HEK293 (cell line): ENCODE results near the gene HNRNPC.

Experiments
- CTCF ChIA-PET: fragments of 350-600 bp; formaldehyde crosslinking; extraction: SDS; loops from one replicate; lab custom pipeline; 2021; ENCODE audit warnings: antibody characterized with exemption; lab: Yijun Ruan, JAX
- POLR2A ChIA-PET: fragments of 300-600 bp; formaldehyde crosslinking; extraction: SDS; loops from one replicate; lab custom pipeline; 2020; ENCODE audit warnings: antibody characterized with exemption, inconsistent platforms; lab: Yijun Ruan, JAX
- H3K27ac ChIP-seq: fragments of 200-500 bp; sonication (Bioruptor generic); 2 replicates; pipeline ENCODE4 v1.5.1; 2014; ENCODE audit warnings: low read depth, low read length, control low read depth, inconsistent platforms; ENCODE audit errors: extremely low read depth
- H3K36me3 ChIP-seq, 2 experiments: fragments of 200-500 bp in 1 of 2; sonication (Bioruptor generic) in 1 of 2; 1 replicate in 1 of 2; 2 replicates in 1 of 2; pipeline ENCODE4 v1.5.1; 2014 to 2017; ENCODE audit warnings: inconsistent platforms in 2 of 2, low read length in 2 of 2; ENCODE audit not compliant: control insufficient read depth in 2 of 2, insufficient read depth in 1 of 2
- H3K4me1 ChIP-seq: fragments of 200-500 bp; sonication (Bioruptor generic); 2 replicates; pipeline ENCODE4 v1.5.1; 2014; ENCODE audit warnings: mild to moderate bottlenecking, low read length, inconsistent platforms; ENCODE audit not compliant: control insufficient read depth, insufficient read depth
- H3K4me3 ChIP-seq: 2 replicates; pipeline ENCODE4 v1.5.1; 2011; ENCODE audit warnings: low read depth, mild to moderate bottlenecking, control low read depth, low read length, moderate library complexity
- H3K9me3 ChIP-seq: fragments of 200-500 bp; sonication (Bioruptor generic); 2 replicates; pipeline ENCODE4 v1.5.1; 2014; ENCODE audit warnings: low read depth, low read length, inconsistent platforms; ENCODE audit not compliant: control insufficient read depth, insufficient read depth
- GLI2 ChIP-seq: fragments of 450-650 bp; formaldehyde crosslinking; IDR thresholded peaks from 2 replicates; pipeline ENCODE4; 2017; ENCODE audit warnings: missing biosample characterization, missing genetic modification characterization, low read depth, borderline replicate concordance
- GLIS1 ChIP-seq: fragments of 450-650 bp; formaldehyde crosslinking; IDR thresholded peaks from 2 replicates; pipeline ENCODE4 v1.5.1; 2016; ENCODE audit warnings: missing biosample characterization, missing genetic modification characterization
- IKZF3 ChIP-seq: fragments of 450-650 bp; IDR thresholded peaks from 2 replicates; pipeline ENCODE4 v1.5.0; 2018; ENCODE audit warnings: missing biosample characterization, mild to moderate bottlenecking, missing genetic modification characterization, moderate library complexity
- KLF9 ChIP-seq: fragments of 450-650 bp; formaldehyde crosslinking; IDR thresholded peaks from 2 replicates; pipeline ENCODE4 v1.5.1; 2016; ENCODE audit warnings: missing biosample characterization, missing genetic modification characterization, low read depth
- ZNF121 ChIP-seq: fragments of 450-650 bp; formaldehyde crosslinking; IDR thresholded peaks from 2 replicates; pipeline ENCODE4 v1.5.1; 2016; ENCODE audit warnings: missing biosample characterization, missing genetic modification characterization
- ZNF24 ChIP-seq: fragments of 450-650 bp; formaldehyde crosslinking; IDR thresholded peaks from 2 replicates; pipeline ENCODE4 v1.5.1; 2016; ENCODE audit warnings: missing biosample characterization, missing genetic modification characterization
- ZNF274 ChIP-seq, 2 experiments: fragments of 200-500 bp in 1 of 2; fragments of 450-650 bp in 1 of 2; sonication (Bioruptor generic) in 1 of 2; formaldehyde crosslinking in 1 of 2; IDR thresholded peaks; 2 replicates each; pipeline versions ENCODE4 v1.5.1 to v1.6.1; 2014 to 2016; ENCODE audit warnings: borderline replicate concordance in 1 of 2, inconsistent platforms in 1 of 2, low read length in 1 of 2, missing biosample characterization in 1 of 2, missing genetic modification characterization in 1 of 2
- ZNF350 ChIP-seq: fragments of 450-650 bp; formaldehyde crosslinking; IDR thresholded peaks from 2 replicates; pipeline ENCODE4 v1.5.0; 2017; ENCODE audit warnings: missing biosample characterization, mild to moderate bottlenecking, missing genetic modification characterization
- ZNF521 ChIP-seq: fragments of 450-650 bp; formaldehyde crosslinking; IDR thresholded peaks from 2 replicates; pipeline ENCODE4 v1.5.1; 2017; ENCODE audit warnings: missing biosample characterization, mild to moderate bottlenecking, missing genetic modification characterization
- ZNF600 ChIP-seq: fragments of 450-650 bp; formaldehyde crosslinking; IDR thresholded peaks from 2 replicates; pipeline ENCODE4 v1.5.1; 2016; ENCODE audit warnings: missing biosample characterization, missing genetic modification characterization
- ZNF747 ChIP-seq: fragments of 450-650 bp; formaldehyde crosslinking; IDR thresholded peaks from 2 replicates; pipeline ENCODE4 v1.5.1; 2016; ENCODE audit warnings: missing biosample characterization, missing genetic modification characterization
- ZNF777 ChIP-seq: fragments of 450-650 bp; formaldehyde crosslinking; IDR thresholded peaks from 2 replicates; pipeline ENCODE4 v1.5.1; 2017; ENCODE audit warnings: missing biosample characterization, missing genetic modification characterization, borderline replicate concordance
- ZNF792 ChIP-seq: fragments of 450-650 bp; formaldehyde crosslinking; IDR thresholded peaks from 2 replicates; pipeline ENCODE4 v1.5.1; 2016; ENCODE audit warnings: missing biosample characterization, missing genetic modification characterization
- TF ChIP-seq, protein P1 (sequence below): fragments of 450-650 bp; formaldehyde crosslinking; IDR thresholded peaks from 2 replicates; pipeline ENCODE4 v1.5.1; 2016; ENCODE audit warnings: missing biosample characterization, missing genetic modification characterization

HNRNPC gene

GRCh38 chr14:21203470-21204166 is 65.6 kb downstream of the HNRNPC start:
- Histone ChIP-seq H3K9me3 (no peaks in the 10 kb centered on the region), H3K27ac (no peak overlapping the region), H3K4me3 (no peak overlapping the region), H3K36me3 (peaks cover 23 to 65% of the 10 kb centered on the region in 2 experiments), H3K4me1 (no peaks in the 10 kb centered on the region)
- TF ChIP-seq ZNF350 (tag by site-specific recombination), result no peak
- TF ChIP-seq GLIS1, result 0 out of 2 replicates have a peak, but pooled peaks have one; percentile 7
- TF ChIP-seq, protein P1, sequence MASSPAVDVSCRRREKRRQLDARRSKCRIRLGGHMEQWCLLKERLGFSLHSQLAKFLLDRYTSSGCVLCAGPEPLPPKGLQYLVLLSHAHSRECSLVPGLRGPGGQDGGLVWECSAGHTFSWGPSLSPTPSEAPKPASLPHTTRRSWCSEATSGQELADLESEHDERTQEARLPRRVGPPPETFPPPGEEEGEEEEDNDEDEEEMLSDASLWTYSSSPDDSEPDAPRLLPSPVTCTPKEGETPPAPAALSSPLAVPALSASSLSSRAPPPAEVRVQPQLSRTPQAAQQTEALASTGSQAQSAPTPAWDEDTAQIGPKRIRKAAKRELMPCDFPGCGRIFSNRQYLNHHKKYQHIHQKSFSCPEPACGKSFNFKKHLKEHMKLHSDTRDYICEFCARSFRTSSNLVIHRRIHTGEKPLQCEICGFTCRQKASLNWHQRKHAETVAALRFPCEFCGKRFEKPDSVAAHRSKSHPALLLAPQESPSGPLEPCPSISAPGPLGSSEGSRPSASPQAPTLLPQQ (tag by site-specific recombination), result no peak
- 0 out of 2 replicates have a peak, but pooled peaks have one; percentile 32 for TF ChIP-seq ZNF600 (tag by site-specific recombination)
- no peak for TF ChIP-seq ZNF777
- ChIA-PET POLR2A (no interaction called here), CTCF (interaction anchor here (0.6 to 1.7 kb wide), 3 partner anchors 11 to 136 kb away, joined by 3 to 4 read pairs (median 3); no protein-coding TSS in a partner anchor)

GRCh38 chr14:21202463-21203358 is 66.5 kb downstream of the HNRNPC start:
- Histone ChIP-seq H3K4me1 (no peaks in the 10 kb centered on the region), H3K27ac (no peak overlapping the region), H3K36me3 (peaks cover 16 to 56% of the 10 kb centered on the region in 2 experiments), H3K4me3 (no peak overlapping the region), H3K9me3 (no peaks in the 10 kb centered on the region)
- ChIA-PET CTCF (interaction anchor here (0.7 to 1.7 kb wide), 2 partner anchors 10 to 96 kb away, joined by 3 to 4 read pairs; no protein-coding TSS in a partner anchor), POLR2A (no interaction called here)
- TF ChIP-seq ZNF792 (tag by site-specific recombination) (no peak), ZNF274 (IDR thresholded peaks at IDR 0.05; ENCODE audit: low read length) (no peak), ZNF274 (tag by site-specific recombination; IDR thresholded peaks at IDR 0.05; ENCODE audit: borderline replicate concordance) (no peak), ZNF24 (tag by site-specific recombination) (0 out of 2 replicates have a peak, but pooled peaks have one; percentile 56)

- POLR2A ChIA-PET, result no interaction called here
- Histone ChIP-seq H3K27ac (no peak overlapping the region), H3K4me3 (no peak overlapping the region), H3K36me3 (peaks cover 11 to 48% of the 10 kb centered on the region in 2 experiments)
- CTCF ChIA-PET, result no interaction called here
- TF ChIP-seq ZNF747 (tag by site-specific recombination) (no peak), ZNF777 (no peak), ZNF121 (tag by site-specific recombination) (peak; percentile 38; the same call in 1 of the 2 replicates)
- TF ChIP-seq, all 188 proteins: peak for 1
- Histone ChIP-seq H3K9me3 (no peaks in the 10 kb centered on the region), H3K4me1 (no peaks in the 10 kb centered on the region)
Measured at GRCh38 chr14:21201732-21202462, 67.3 kb downstream of the HNRNPC start.

DNA sequence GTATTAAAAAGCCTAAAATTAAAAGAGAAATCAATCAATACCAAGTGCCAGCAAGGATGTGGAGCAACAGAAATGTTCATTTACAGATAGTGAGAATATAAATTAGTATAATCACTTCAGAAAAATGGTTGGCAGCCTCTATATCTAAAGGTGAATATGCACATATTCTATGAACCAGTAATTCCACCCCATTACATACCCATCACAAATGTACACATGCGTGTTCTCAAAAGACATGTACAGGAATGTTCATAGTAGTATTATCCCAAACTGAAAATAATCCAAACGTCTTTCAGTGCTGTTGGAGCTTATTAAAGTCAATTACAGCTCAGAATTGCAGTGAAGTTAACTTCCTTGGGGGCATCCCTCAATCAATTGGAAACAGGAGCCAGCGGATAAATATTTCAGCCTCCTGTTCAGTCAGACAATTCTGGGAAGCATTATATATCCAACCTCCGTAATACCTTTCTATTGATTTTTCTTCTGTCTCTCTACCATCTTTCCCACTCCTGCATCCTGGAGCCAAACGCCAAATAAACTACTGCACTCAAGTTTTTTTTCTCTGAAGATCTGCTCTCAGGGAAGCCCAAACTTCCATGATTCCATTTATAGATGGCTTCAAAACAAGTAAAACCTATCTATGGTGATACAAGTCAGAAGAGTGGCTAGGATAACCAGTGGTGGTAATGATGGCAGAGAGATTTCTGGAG is 68.3 kb downstream of the HNRNPC start:
- TF ChIP-seq IKZF3 (tag by site-specific recombination) (no peak), ZNF521 (tag by site-specific recombination) (no peak), KLF9 (no peak), GLI2 (tag by site-specific recombination) (no peak)
- no peak overlapping the region for H3K27ac ChIP-seq
- H3K4me1 ChIP-seq, result no peaks in the 10 kb centered on the region
- peaks cover 7 to 38% of the 10 kb centered on the region in 2 experiments for H3K36me3 ChIP-seq
- ChIA-PET CTCF (no interaction called here), POLR2A (no interaction called here)
- no peaks in the 10 kb centered on the region for H3K9me3 ChIP-seq
- no peak overlapping the region for H3K4me3 ChIP-seq
